HepG2 (cell line): ENCODE data around the gene OBSL1. TPM values are rescaled to one million over a fixed set of nuclear protein-coding genes. Genes with fewer than 3 reads are reported as not detected.

Experiments used
- AGO2 ChIP-seq: fragments of 200-400 bp; formaldehyde crosslinking; optimal IDR thresholded peaks from 2 replicates; pipeline ENCODE3; 2017; ENCODE audit warnings: mild to moderate bottlenecking, low read depth, low read length, moderate library complexity
- HMGA1 ChIP-seq: sonication (generic); formaldehyde crosslinking; conservative IDR thresholded peaks from 2 replicates; pipeline ENCODE4 v1.4.0; 2020; ENCODE audit warnings: missing genetic modification reagents
- NFIB ChIP-seq: sonication (generic); formaldehyde crosslinking; IDR thresholded peaks from 2 replicates; pipeline ENCODE4 v1.9.0; 2021; ENCODE audit warnings: missing genetic modification reagents, mild to moderate bottlenecking, borderline replicate concordance
- ZC3H13 ChIP-seq: sonication (generic); formaldehyde crosslinking; IDR thresholded peaks from 2 replicates; pipeline ENCODE4 v1.8.1; 2023; ENCODE audit warnings: mild to moderate bottlenecking, missing genetic modification reagents, moderate library complexity
- ZNF136 ChIP-seq: sonication (generic); formaldehyde crosslinking; IDR thresholded peaks from 2 replicates; pipeline ENCODE4 v1.8.1; 2022; ENCODE audit warnings: low read depth, mild to moderate bottlenecking, moderate library complexity, missing genetic modification reagents
- ZNF33B ChIP-seq: sonication (generic); formaldehyde crosslinking; IDR thresholded peaks from 2 replicates; pipeline ENCODE4 v1.5.1; 2020; ENCODE audit warnings: mild to moderate bottlenecking, missing genetic modification reagents
- ZNF407 ChIP-seq: sonication (generic); formaldehyde crosslinking; IDR thresholded peaks from one replicate; pipeline ENCODE4 v1.5.1; 2020; ENCODE audit warnings: mild to moderate bottlenecking, missing genetic modification reagents; ENCODE audit errors: not compliant biosample characterization
- ZNF501 ChIP-seq: sonication (generic); formaldehyde crosslinking; IDR thresholded peaks from 2 replicates; pipeline ENCODE4 v1.5.1; 2020; ENCODE audit warnings: mild to moderate bottlenecking, moderate library complexity, missing genetic modification reagents
- ZNF607 ChIP-seq: sonication (generic); formaldehyde crosslinking; IDR thresholded peaks from 2 replicates; pipeline ENCODE4 v1.5.1; 2020; ENCODE audit warnings: missing genetic modification reagents, mild to moderate bottlenecking, borderline replicate concordance
- ZNF691 ChIP-seq: sonication (generic); formaldehyde crosslinking; IDR thresholded peaks from 2 replicates; pipeline ENCODE4 v1.4.0; 2020; ENCODE audit warnings: missing genetic modification reagents, low read depth, mild to moderate bottlenecking, borderline replicate concordance
- ZNF768 ChIP-seq: sonication (generic); formaldehyde crosslinking; IDR thresholded peaks from 2 replicates; pipeline ENCODE4 v1.4.0; 2020; ENCODE audit warnings: missing genetic modification reagents
- ZUFSP ChIP-seq: sonication (generic); formaldehyde crosslinking; IDR thresholded peaks from 2 replicates; pipeline ENCODE4 v1.9.0; 2021; ENCODE audit warnings: missing genetic modification reagents, mild to moderate bottlenecking, borderline replicate concordance
- polyA plus RNA-seq, 8 experiments: library from polyadenylated mRNA; depleted of rRNA in 3 of 8; stranded (reverse) in 7 of 8; unstranded in 1 of 8; fragments of >200 nt; fragmentation: Illumina TruSeq in 4 of 8; extraction: Trizol in 4 of 8; gene quantifications; 2 replicates each; pipeline versions ENCODE4 v1.2.1 to v1.2.3, GENCODE V29; 2011 to 2016; ENCODE audit warnings: low read depth in 4 of 8, missing spikeins in 1 of 8, mixed read lengths in 1 of 8; ENCODE audit not compliant: insufficient read depth in 1 of 8
- total RNA-seq, 5 experiments: library from RNA; depleted of rRNA; stranded (reverse); fragments of >200 nt; fragmentation: Illumina TruSeq; extraction: Trizol; gene quantifications; 2 replicates each; pipeline ENCODE4 v1.2.3, GENCODE V29; 2016; ENCODE audit warnings: low read depth in 1 of 5
- TF ChIP-seq, protein P1 (sequence below): sonication (generic); formaldehyde crosslinking; IDR thresholded peaks from 2 replicates; pipeline ENCODE4 v1.8.0; 2023; ENCODE audit warnings: mild to moderate bottlenecking, missing genetic modification reagents

The OBSL1 gene
- total and polyA plus RNA-seq, 2 of the 13 experiments (the other 11 are each of a cell fraction or from before 2014, with no cell fraction given): 86.7 to 218 TPM

DNA sequence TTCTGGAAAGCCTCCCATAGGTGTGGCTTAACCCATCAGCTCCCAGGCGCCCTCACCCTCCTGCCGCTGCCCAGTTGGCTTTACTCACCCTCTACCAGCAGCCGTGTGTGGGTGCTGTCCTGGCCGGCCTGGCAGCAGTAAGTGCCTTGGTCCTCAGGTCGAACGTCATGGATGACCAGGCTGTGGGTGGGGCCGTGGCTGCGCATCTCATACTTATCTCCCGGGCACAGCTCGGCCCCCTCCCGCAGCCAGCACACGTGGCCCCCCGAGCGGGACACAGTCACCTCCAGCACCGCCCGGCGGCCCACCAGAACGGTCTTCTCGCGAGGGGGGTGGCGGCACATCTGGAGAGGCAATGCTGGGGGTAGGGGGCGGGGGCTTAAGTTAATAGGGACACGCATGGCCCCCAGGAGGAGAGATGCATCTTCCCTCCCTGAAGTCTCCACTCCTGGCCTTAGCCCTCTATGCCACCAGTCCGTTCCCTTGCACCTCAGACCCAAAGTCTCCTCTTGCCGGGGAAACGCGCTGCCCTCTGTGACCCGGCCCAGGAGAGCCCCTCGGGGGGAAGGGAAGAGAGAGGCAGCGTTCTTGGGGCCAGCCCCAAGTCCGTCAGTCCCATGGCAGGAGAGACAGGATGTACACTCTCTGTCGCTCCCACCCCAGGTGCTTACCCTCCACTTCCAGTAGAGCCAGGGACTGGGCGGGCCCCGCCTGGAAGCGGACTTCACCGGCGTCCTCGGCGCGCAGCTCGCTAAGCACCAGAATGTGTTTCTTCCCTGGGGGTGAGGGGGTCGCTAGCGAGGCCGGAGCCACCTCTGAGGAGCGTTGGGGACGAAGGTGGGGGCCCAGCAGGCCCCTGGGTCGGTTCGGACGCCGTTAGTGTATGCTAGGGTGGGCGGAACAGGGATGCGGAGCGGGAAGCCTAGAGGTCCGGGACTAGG lies 19.6 kb downstream of the OBSL1 start (continued):
- no peak for TF ChIP-seq ZNF691 (CRISPR knock-in tag)
- TF ChIP-seq NFIB (CRISPR knock-in tag): no peak
- peak; percentile 26 for TF ChIP-seq AGO2
- TF ChIP-seq ZNF607: 0 out of 2 replicates have a peak, but pooled peaks have one; percentile 26
- TF ChIP-seq ZUFSP (CRISPR knock-in tag): no peak
- TF ChIP-seq ZNF136 (CRISPR knock-in tag): 0 out of 2 replicates have a peak, but pooled peaks have one; percentile 24
- TF ChIP-seq, protein P1, sequence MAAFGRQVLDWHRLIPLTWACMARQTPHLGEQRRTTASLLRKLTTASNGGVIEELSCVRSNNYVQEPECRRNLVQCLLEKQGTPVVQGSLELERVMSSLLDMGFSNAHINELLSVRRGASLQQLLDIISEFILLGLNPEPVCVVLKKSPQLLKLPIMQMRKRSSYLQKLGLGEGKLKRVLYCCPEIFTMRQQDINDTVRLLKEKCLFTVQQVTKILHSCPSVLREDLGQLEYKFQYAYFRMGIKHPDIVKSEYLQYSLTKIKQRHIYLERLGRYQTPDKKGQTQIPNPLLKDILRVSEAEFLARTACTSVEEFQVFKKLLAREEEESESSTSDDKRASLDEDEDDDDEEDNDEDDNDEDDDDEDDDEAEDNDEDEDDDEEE (CRISPR knock-in tag): no peak; the same call in 1 of the 2 replicates
- peak; percentile 48; the same call in 1 of the 2 replicates for TF ChIP-seq ZNF33B (CRISPR knock-in tag)
- TF ChIP-seq ZNF407 (CRISPR knock-in tag): no peak
- TF ChIP-seq ZC3H13 (CRISPR knock-in tag): 0 out of 2 replicates have a peak, but pooled peaks have one; percentile 66
- TF ChIP-seq ZNF768: 0 out of 2 replicates have a peak, but pooled peaks have one; percentile 2
- no peak for TF ChIP-seq HMGA1
- TF ChIP-seq ZNF501: peak; percentile 76; the same call in 1 of the 2 replicates
